ENCODE data around the gene TRMT112.
"Not testable (repeated sequence)": the region's sequence is repeated elsewhere in the genome, so short reads cannot be mapped to it uniquely, and the experiment has no call there.

TRMT112 gene

DNA sequence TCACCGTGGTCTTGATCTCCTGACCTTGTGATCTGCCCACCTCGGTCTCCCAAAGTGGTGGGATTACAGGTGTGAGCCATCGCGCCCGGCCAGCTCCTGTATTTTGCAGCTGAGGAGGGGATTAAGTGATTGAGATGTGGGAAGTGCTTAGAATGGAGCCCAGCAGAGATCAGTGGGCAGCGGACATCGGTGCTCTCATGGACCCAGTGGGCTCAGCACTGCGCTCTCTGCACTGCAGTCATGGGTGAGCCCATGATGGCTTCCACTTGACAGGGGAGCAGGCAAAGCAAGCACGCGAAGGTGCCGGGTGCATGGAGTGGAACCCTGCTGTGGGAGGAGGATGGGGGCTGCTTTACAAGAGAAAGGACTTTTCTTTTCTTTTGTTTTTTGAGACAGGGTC, 13.5 kb upstream of the TRMT112 start:
- DNase-seq, result no peak

DNA sequence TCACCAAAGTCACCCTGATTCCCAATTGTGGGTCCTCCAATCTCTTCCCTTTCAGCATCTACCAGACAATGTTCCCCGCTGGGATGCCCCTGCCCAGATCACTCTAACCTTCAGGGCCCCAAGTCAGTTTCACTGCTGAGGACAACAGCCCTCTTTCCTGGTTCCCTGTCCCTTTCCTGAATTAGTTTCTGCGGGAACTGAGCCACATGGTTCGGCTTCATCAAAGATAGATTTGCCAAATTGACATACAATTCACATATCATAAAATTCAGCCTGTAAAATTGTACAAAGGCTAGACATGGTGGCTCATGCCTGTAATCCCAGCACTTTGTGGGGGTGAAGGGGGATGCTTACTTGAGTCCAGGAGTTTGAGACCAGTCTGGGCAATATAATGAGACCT, 10.6 kb upstream of the TRMT112 start:
- DNase-seq, result no peak

DNA sequence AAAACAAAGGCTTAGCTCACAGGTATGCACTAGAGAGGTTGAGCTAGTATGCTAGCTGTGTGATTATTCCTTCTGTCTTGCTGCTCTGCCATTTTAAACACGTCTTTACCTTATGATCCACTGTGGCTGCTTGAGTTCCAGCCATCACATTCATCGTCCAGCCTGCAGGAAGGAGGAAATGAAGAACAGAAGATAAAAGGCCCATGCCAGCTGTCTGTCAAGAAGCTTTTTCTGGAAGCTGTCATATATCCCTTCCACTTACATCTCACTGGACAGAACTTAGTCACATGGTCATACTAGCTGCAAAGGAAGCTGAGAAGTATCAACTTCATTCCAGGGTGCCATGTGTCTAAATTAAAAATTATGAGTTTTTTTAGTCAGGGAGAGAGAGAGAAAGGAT, 10.0 kb upstream of the TRMT112 start:
- no peak for DNase-seq

DNA sequence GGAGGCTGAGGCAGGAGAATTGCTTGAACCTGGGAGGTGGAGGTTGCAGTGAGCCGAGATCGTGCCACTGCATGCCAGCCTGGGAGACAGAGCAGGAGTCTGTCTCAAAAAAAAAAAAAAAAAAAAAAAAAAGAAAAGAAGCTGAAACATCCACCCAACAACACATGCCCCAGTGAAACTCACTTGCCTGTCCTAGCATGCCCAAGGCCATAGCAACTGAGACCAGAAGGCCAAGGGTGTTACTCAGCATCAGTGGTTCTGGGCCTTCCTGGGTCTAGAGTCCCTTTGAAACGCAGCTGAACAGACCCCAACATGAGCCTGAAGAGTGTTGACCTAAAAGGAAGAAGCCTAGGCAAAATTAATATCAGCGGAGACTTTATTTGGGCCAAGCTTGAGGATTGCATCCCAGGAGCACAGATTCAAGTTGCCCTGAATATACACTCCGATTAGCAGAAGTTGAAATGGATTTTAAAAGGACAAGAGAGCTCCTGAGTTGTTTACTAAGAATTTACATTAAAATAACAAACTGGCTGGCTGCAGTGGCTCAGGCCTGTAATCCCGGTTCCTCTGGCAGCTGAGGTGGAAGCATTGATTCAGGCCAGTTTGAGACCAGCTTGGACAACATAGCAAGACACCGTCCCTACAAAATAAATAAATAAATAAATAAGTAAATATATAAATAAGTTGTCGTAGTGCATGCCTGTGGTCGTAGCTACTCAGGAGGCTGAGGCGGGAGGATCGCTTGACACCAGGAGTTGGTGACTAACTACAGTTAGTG, 7.5 kb upstream of the TRMT112 start:
- DNase-seq, result no peak

DNA sequence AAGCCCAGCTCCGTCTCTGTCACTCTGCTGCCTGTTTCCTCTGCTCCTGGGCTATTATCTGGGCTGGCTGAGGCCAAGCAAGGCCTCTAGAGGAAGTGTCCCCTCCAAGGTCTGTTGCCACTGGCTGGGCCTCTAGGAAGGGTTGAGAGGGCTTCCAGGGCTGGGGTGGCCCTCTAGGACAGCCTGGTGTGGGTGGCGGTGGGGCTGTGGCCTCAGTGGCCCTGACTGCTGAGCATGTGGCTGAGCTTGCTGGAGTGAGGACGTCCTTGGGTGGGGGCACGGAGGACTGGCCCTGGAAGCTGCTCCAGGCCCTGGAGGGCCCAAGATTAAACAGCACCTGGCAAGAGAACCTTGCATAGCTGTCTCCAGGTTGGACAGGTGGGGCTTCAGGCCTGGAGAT, 6.6 kb upstream of the TRMT112 start:
- not testable (repeated sequence) for DNase-seq

DNA sequence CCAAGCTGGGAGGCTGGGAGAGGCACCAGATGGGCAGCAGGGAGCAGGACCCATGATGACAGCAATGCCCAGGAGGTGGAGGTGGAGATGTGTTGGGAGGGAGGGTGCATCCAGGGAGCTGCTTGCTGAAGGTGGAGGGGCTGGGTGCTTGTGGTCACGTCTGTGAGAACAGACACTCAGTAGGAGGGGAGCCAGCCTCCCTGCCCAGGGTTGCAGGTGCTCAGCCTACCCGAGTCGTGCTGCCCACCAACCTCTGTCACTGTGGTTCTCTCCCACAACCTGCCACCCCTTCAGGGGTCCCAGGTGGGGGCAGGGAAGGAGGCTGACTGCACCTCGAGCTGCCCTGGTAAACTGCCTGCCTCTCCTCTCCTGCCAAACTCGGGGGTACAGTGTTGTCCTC, 6.0 kb upstream of the TRMT112 start:
- no peak for DNase-seq

DNA sequence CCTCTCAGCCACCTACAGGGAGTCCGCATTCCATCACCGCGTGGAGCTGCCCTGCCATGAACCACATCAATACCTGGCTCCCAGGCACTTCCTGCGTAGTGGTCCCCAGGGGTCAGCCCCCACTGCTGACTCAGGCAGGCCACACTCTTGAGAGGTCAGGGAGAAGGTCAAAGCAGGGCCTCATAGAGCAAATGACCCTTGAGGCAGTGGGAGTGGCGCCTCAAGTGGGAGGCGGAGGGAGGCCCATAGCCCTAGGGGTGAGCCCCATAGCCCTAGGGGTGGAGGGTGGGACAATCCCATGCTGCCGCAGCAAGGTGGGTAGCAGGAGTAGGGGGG, 5.5 kb upstream of the TRMT112 start:
- DNase-seq, result no peak

DNA sequence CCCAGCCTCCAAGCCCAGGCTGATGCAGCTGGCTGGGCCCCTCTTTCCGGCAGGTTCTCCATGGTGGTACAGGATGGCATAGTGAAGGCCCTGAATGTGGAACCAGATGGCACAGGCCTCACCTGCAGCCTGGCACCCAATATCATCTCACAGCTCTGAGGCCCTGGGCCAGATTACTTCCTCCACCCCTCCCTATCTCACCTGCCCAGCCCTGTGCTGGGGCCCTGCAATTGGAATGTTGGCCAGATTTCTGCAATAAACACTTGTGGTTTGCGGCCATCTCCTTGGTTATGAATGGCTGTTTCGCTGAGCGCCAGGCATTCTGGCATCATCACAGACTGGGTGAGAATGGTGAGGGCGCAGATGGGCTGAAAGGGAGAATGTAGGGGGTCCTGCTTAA, 4.2 kb upstream of the TRMT112 start:
- peak in 1 of 14 donors; percentile 34 for DNase-seq

DNA sequence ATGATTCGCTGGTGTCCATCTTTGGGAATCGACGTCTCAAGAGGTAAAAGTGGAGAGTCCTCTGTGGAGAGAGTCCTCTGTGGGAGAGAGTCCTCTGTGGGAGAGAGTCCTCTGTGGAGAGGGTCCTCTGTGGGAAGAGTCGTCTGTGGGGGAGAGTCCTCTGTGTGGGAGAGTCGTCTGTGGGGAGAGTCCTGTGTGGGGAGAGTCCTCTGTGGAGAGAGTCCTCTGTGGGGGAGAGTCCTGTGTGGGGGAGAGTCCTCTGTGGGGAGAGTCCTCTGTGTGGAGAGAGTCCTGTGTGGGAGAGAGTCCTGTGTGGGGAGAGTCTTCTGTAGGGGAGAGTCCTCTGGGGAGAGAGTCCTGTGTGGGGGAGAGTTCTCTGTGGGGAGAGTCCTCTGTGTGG, 3.7 kb upstream of the TRMT112 start:
- no peak for DNase-seq

DNA sequence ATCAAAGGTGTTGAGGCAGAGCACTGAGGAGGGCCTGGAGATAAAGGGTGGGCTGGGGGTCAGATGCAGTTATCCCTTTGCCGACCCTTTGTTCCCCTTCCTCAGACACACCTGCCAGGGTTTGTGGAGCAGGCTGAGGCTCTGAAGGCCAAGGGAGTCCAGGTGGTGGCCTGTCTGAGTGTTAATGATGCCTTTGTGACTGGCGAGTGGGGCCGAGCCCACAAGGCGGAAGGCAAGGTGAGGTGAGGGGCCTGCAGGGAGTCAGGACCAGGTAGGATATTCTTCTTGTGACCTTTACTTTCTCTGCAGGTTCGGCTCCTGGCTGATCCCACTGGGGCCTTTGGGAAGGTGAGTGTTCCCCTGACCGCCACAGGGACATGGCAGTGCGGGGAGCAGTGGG, 3.2 kb upstream of the TRMT112 start:
- DNase-seq, result no peak

DNA sequence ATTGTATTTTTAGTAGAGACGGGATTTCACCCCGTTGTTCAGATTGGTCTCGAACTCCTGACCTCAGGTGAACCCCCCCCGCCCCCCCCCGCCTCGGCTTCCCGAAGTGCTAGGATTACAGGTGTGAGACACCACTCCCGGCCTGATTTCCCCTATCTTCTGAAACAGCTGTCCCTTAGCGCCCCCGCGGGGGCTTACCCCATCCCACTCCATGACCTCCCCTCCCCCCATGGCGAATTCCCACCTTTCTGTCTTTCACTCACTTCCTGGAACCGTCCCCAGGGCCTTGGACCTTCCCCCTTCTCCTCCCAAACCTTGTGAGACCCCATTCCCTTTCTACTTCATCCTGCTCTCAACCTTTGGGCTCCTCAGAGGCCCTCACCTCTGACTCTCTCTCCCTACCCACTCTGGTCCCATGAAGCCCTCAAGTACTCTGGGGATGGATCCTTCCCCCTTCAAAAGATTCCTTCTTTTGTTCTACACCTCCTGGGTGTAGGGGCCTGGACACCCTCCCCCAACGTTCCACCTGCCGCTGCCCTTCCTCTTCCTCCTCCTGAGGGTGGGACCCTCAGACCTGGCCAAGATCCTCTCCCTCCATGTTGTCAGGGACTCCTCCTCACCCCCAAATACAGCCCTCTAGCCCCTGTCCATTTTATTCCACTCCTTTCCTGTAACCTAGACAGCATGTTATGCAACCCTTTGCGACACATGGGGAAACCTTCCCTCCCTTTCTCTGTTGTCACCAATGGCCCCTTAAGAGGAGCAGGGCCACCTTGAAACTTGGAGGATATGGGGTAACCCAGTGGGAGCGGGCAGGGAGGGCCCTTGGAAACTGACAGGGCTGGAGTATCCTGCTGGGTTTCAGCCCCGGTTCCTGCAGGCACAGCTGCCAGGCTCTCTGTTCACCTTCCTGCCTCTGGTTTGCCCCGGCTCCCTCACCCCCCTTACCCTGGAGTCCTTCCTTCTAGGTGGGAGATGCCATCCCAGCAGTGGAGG, 1.7 kb upstream of the TRMT112 start:
- no peak for DNase-seq

DNA sequence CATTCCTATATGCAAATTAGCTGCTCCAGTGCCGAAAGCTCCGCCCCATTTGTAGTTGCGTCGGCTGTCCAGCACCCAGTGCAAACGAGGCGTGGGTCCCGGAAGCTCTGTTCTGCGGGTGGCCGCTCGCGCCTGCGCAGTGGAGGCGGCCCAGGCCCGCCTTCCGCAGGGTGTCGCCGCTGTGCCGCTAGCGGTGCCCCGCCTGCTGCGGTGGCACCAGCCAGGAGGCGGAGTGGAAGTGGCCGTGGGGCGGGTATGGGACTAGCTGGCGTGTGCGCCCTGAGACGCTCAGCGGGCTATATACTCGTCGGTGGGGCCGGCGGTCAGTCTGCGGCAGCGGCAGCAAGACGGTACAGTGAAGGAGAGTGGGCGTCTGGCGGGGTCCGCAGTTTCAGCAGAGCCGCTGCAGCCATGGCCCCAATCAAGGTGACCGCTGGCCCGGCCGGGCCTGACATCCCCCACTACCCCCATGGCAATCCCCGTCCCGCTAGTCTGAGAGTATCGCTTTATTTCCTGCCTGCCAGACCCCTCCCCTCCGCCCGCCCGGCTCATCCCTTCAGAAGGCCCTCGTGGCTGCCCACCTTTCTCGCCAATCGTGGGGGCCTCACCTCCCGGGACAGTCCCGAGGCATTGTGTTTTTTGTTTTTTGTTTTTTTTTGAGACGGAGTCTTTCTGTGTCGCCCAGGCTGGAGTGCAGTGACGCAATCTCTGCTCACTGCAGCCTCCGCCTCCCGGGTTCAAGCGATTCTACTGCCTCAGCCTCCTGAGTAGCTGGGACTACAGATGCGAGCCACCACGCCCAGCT, 804 bp upstream of the TRMT112 start, which contains the start of gene PRDX5:
TSS of gene PRDX5 (plus strand) at position 161 of the 805 bp plus-strand sequence. CDS start at position 256, 95 bp downstream.
- DNase-seq, result peak; percentile 68 to 97 (median 94)

DNA sequence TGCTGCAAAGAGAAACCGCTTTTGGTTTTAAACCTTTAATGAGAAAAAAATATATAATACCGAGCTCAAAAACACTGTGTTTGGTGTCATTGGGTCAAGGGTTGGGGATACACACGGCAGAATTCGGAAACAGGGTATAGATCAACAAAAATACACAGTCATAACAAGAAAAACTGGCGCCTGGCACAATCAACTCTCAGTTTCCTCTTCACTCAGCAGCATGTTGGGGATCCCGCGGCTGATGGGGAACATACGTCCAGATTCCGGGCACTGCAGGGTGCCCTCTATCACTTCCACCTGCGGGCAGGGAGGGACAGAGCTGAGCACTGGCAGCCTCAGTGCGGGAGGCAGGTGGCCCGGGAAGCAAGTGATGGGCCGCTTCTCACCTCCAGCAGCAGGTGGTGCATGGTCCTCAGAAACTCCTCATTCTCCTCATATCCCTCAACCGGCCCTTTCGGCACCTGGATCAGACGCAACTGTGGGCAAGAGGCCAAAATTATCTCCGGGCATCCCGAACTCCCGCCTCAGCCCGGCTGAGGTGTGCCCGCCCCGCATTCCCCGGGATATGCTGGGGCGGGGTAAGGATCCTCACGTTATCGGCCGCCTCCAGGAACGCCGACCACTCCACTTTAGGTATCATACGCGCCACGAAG, 561 bp downstream of the TRMT112 start:
- peak in 1 of 14 donors; percentile 58 for DNase-seq

DNA sequence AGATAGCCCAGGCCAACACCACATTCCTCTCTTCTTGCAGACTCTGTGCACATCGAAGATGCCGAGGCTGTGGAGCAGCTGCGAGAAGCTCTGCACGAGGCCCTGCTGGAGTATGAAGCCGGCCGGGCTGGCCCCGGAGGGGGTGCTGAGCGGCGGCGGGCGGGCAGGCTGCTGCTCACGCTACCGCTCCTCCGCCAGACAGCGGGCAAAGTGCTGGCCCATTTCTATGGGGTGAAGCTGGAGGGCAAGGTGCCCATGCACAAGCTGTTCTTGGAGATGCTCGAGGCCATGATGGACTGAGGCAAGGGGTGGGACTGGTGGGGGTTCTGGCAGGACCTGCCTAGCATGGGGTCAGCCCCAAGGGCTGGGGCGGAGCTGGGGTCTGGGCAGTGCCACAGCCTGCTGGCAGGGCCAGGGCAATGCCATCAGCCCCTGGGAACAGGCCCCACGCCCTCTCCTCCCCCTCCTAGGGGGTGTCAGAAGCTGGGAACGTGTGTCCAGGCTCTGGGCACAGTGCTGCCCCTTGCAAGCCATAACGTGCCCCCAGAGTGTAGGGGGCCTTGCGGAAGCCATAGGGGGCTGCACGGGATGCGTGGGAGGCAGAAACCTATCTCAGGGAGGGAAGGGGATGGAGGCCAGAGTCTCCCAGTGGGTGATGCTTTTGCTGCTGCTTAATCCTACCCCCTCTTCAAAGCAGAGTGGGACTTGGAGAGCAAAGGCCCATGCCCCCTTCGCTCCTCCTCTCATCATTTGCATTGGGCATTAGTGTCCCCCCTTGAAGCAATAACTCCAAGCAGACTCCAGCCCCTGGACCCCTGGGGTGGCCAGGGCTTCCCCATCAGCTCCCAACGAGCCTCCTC, 1.5 kb downstream of the TRMT112 start:
- not testable (repeated sequence) for DNase-seq

DNA sequence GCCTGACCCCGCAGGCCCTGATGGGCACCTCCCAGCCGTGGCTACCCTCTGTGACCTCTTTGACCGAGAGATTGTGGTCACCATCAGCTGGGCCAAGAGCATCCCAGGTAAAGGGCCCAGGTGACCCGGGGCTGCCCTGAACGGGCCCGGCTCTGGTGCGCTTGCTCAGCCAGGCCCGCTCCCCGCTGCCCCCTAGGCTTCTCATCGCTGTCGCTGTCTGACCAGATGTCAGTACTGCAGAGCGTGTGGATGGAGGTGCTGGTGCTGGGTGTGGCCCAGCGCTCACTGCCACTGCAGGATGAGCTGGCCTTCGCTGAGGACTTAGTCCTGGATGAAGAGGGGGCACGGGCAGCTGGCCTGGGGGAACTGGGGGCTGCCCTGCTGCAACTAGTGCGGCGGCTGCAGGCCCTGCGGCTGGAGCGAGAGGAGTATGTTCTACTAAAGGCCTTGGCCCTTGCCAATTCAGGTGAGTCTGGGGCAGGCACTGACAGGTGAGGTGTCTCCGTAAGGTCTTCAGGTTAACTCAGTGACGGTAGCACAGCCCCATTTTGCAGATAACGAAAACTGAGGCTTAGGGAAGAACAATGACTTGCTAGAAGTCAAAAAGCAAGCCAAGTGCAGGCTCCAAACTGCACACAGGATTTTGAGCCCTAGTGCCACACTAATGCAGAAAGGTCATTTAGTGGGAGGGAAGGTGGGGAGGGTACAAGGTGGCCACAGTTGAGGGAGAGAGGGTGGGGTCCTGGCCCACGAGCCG, 2.4 kb downstream of the TRMT112 start:
- no peak for DNase-seq

DNA sequence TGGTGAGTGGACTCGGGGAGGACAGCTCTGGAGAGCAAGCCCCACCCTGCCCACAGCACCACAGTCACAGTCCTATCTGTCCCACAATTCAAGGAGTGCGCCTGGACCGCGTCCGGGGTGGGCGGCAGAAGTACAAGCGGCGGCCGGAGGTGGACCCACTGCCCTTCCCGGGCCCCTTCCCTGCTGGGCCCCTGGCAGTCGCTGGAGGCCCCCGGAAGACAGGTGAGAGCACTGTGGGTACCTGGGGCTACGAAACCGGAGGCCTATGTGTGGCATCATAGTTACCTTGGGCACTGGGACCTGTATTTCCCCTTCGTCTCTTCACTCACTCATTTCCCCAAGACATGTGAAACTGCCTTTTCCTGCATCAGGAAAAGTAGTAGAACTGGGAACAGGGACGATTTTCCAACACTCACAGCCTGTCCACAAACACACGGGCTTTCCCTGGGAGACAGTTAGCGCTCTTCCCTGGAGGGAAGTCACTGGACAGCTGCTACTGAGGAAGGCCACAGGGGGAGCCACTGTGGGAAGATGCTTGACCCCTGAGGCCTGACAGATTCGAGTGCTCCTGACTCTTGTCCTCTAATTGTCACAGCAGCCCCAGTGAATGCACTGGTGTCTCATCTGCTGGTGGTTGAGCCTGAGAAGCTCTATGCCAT, 3.1 kb downstream of the TRMT112 start:
- no peak for DNase-seq

DNA sequence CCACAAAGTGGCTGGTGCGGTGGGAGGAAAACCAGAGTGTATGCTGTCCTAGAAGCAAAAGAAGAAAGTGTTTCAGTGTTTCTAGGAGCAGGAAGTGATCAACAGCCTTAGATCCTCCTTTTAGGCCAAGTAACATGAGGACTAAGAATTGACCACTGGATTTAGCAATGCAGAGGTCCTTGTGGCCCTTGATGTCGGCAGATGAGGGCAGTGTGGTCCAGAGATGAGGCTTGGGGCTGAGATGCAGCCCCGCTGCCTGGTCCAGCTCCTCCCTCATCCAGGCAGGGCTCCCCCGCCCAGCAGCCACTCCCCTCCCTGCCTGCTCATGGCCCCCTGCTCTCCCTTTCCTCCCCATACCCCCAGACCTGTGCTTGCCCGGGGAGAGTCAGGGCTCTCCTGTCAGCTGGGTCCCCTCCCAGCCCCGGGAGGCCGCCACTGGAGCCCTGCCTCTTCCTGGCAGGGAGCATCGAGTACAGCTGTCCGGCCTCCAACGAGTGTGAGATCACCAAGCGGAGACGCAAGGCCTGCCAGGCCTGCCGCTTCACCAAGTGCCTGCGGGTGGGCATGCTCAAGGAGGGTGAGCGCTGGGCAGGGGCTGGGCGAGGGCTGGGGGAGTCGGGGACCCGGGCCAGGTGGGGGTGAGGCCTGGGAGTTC, 3.7 kb downstream of the TRMT112 start:
- peak in 4 of 14 donors; percentile 22 to 73 (median 37) for DNase-seq

DNA sequence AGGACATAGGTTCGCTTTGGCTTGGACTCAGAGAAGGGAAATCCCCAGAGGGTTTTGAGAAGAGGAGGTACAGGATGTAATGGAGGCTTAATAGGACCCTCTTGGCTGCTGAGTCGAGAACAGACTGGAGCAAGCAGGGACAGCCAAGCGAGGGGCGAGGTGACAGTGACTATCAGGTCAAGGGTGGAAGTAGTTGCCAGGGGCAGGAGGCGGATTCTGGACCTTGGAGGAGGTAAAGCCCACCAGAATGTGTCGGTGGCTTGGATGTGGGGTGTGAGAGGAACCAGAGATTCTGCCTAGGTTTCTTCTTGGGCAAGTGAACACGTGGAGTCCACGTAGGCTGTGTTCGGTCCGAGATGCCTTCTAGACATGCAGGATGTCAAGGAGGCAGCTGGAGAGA, 4.4 kb downstream of the TRMT112 start:
- no peak for DNase-seq

DNA sequence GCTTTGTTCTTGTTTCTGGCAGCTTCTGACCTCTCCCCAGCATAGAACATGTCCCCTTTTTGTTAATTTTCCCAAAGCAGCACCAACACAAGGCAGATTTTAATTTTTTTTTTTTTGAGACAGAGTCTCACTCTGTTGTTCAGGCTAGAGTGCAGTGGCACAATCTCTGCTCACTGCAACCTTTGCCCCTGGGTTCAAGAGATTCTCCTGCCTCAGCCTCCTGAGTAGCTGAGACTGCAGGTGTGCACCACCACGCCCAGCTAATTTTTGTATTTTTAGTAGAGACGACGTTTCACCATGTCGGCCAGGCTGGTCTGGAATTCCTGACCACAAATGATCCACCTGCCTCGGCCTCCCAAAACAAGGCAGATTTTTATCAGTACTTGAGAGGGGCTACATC, 9.6 kb downstream of the TRMT112 start:
- DNase-seq, result not testable (repeated sequence)

Data from C1 segment of cervical spinal cord (tissue), 14 donors.